ENCODE measurements around the gene NOP53. TPM values are rescaled to one million over a fixed set of nuclear protein-coding genes. Genes with fewer than 3 reads are reported as not detected.

Gene NOP53
- total and polyA plus RNA-seq, 2 of the 13 experiments (the other 11 are each of a cell fraction or from before 2014, with no cell fraction given), result 53.9 to 141 TPM

DNA sequence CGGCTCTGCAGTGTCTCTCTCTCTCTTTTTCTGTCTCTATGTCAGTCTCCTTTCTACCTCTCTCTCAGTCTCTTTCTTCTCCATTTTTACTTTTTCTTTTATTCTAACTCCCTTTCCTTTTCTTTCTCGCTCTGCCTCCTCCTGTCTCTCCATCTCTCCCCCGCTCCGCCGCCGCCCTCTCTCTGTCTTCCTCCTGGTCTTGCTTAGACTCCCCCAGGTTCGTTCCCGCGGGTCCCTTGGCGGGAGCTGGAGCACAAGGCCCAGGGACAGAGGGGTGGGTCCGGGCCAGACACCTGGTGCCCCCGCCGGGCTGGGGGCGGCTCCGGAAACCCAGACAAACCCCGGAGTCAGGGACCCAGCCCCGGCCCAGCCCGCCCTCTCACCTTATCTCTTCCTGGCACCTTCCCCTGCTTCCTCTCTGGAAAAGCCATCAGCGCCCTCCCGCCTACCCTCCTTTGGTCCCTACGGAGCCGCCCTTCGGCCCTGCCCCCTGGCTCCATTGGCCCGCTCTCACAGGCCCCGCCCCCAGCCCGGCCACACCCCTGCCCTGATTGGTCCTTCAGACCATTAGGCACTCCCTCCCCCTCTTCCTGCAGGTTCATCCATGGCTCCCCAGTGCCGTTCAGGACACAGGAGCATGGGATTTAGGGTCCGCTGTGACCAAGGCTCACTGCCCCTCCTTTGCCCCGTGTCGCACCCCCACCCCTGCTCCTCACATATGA, 15.4 kb upstream of the NOP53 start (continued):
- no peak for TF ChIP-seq ZHX1 (CRISPR knock-in tag; IDR thresholded peaks at IDR 0.05; ENCODE audit: low read depth)
- TF ChIP-seq ZNF879 (CRISPR knock-in tag; IDR thresholded peaks at IDR 0.05), result no peak
- no peak for TF ChIP-seq MAX (IDR thresholded peaks at IDR 0.05)
- TF ChIP-seq, protein P1, sequence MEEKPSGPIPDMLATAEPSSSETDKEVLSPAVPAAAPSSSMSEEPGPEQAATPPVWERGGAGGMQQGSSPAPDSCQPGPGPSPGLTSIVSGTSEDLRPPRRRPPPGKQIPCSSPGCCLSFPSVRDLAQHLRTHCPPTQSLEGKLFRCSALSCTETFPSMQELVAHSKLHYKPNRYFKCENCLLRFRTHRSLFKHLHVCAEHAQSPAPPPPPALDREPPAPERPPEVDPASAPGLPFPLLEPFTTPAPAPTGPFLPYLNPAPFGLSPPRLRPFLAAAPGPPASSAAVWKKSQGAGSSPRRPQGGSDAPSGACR (CRISPR knock-in tag; IDR thresholded peaks at IDR 0.05), result no peak
- no peak for TF ChIP-seq ZNF143 (CRISPR knock-in tag; IDR thresholded peaks at IDR 0.05)
- TF ChIP-seq ZNF256 (CRISPR knock-in tag; conservative IDR thresholded peaks at IDR 0.05), result no peak
- no peak for TF ChIP-seq REPIN1 (CRISPR knock-in tag; IDR thresholded peaks at IDR 0.05; ENCODE audit: borderline replicate concordance, low read depth)
- peak; percentile 80; the same call in 1 of the 2 replicates for TF ChIP-seq KDM1A (CRISPR knock-in tag; IDR thresholded peaks at IDR 0.05)
- peak; percentile 37; the same call in 1 of the 2 replicates for TF ChIP-seq GABPB1 (CRISPR knock-in tag; IDR thresholded peaks at IDR 0.05)
- TF ChIP-seq ZNF383 (CRISPR knock-in tag; IDR thresholded peaks at IDR 0.05; ENCODE audit: borderline replicate concordance), result no peak
- TF ChIP-seq MNT (IDR thresholded peaks at IDR 0.05), result no peak
- TF ChIP-seq SP140L (CRISPR knock-in tag; IDR thresholded peaks at IDR 0.05; ENCODE audit: borderline replicate concordance), result no peak
- no peak for TF ChIP-seq EZH2 (conservative IDR thresholded peaks at IDR 0.05; ENCODE audit: low read depth, low read length)
- no peak for TF ChIP-seq MIXL1 (CRISPR knock-in tag; IDR thresholded peaks at IDR 0.05)
- no peak for TF ChIP-seq DNMT1 (CRISPR knock-in tag; IDR thresholded peaks at IDR 0.05)
- TF ChIP-seq NFYC (CRISPR knock-in tag; IDR thresholded peaks at IDR 0.05), result peak; percentile 75
- peak; percentile 74 for TF ChIP-seq ZFP36 (IDR thresholded peaks at IDR 0.05; ENCODE audit: borderline replicate concordance, low read depth, low read length, partially characterized antibody)
- TF ChIP-seq ATF1 (CRISPR knock-in tag; IDR thresholded peaks at IDR 0.05), result no peak
- TF ChIP-seq, protein P2, sequence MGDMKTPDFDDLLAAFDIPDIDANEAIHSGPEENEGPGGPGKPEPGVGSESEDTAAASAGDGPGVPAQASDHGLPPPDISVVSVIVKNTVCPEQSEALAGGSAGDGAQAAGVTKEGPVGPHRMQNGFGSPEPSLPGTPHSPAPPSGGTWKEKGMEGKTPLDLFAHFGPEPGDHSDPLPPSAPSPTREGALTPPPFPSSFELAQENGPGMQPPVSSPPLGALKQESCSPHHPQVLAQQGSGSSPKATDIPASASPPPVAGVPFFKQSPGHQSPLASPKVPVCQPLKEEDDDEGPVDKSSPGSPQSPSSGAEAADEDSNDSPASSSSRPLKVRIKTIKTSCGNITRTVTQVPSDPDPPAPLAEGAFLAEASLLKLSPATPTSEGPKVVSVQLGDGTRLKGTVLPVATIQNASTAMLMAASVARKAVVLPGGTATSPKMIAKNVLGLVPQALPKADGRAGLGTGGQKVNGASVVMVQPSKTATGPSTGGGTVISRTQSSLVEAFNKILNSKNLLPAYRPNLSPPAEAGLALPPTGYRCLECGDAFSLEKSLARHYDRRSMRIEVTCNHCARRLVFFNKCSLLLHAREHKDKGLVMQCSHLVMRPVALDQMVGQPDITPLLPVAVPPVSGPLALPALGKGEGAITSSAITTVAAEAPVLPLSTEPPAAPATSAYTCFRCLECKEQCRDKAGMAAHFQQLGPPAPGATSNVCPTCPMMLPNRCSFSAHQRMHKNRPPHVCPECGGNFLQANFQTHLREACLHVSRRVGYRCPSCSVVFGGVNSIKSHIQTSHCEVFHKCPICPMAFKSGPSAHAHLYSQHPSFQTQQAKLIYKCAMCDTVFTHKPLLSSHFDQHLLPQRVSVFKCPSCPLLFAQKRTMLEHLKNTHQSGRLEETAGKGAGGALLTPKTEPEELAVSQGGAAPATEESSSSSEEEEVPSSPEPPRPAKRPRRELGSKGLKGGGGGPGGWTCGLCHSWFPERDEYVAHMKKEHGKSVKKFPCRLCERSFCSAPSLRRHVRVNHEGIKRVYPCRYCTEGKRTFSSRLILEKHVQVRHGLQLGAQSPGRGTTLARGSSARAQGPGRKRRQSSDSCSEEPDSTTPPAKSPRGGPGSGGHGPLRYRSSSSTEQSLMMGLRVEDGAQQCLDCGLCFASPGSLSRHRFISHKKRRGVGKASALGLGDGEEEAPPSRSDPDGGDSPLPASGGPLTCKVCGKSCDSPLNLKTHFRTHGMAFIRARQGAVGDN (CRISPR knock-in tag; IDR thresholded peaks at IDR 0.05), result 0 out of 2 replicates have a peak, but pooled peaks have one; percentile 5
- TF ChIP-seq, protein P3, sequence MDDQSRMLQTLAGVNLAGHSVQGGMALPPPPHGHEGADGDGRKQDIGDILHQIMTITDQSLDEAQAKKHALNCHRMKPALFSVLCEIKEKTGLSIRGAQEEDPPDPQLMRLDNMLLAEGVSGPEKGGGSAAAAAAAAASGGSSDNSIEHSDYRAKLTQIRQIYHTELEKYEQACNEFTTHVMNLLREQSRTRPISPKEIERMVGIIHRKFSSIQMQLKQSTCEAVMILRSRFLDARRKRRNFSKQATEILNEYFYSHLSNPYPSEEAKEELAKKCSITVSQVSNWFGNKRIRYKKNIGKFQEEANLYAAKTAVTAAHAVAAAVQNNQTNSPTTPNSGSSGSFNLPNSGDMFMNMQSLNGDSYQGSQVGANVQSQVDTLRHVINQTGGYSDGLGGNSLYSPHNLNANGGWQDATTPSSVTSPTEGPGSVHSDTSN (CRISPR knock-in tag; IDR thresholded peaks at IDR 0.05; ENCODE audit: borderline replicate concordance), result no peak
